ENCODE data around the gene SLC25A10. TPM values are rescaled to one million over a fixed set of nuclear protein-coding genes. Genes with fewer than 3 reads are reported as not detected.

Gene SLC25A10
- total RNA-seq, 1 experiment from 2014 or later = 45.5 TPM

DNA sequence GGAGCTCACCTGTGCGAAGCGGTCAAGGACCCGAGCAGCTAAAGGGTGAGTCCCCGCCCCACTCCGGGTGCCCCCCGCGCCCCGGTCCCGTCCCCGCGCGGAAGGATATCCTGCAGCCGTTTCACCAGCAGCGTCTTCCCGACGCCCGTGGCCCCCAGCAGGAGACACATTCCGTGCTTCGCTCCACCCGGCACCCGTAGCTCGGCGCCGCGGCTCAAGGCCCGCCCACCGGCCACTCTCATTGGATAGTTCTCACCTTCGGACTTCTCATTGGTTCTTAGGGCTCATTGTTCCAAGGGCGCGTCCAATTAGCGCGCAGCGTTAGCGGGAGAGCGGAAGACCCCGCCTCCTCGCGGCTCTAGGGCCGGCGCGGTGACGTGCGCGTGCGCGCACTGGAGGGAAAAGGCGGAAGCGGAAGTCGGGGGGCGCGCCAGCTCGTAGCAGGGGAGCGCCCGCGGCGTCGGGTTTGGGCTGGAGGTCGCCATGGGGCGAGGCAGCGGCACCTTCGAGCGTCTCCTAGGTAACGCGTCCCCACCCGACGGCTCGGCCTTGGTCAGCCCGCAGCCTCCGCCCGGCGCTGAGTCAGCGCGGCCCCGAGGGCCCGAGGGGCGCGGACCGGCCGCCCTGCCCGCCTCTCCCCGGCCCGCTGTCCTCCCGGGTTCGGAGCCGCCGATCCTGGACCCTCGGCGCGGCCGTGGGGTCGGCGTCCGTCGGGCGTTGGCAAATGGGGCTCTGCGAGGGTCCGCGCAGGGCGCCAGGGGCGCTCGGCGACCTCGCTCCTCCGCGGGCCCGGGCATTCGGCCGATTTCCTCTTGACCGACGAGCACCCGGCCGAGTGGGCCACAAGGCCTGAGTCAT, 28.3 kb upstream of the SLC25A10 start, which contains the start of the genes ARL16 and HGS:
Gene ARL16, minus strand, starts transcription at position 214 of the 858 bp plus-strand sequence. Its CDS starts 44 bp downstream, at position 170.
Gene HGS, plus strand, starts transcription at position 428 of the 858 bp plus-strand sequence. Its CDS starts 56 bp downstream, at position 484.
- in situ Hi-C loops (cut with HindIII; ENCODE audit: low pct_unique_long_range_greater_than_20kb, low sequenced_read_pairs) = no loop called here
- DNase-seq (ENCODE audit: low read depth, low spot score) = peak; percentile 100

- in situ Hi-C loops (cut with HindIII; ENCODE audit: low pct_unique_long_range_greater_than_20kb, low sequenced_read_pairs) = no loop called here
- peak; percentile 40 for DNase-seq (ENCODE audit: low read depth, low spot score)
Measured at GRCh38 chr17:81684442-81684911, 27.6 kb upstream of the SLC25A10 start.

GRCh38 chr17:81685108-81685507, 27.0 kb upstream of the SLC25A10 start:
- DNase-seq (ENCODE audit: low read depth, low spot score) = peak; percentile 53
- in situ Hi-C loops (cut with HindIII; ENCODE audit: low pct_unique_long_range_greater_than_20kb, low sequenced_read_pairs) = no loop called here

DNA sequence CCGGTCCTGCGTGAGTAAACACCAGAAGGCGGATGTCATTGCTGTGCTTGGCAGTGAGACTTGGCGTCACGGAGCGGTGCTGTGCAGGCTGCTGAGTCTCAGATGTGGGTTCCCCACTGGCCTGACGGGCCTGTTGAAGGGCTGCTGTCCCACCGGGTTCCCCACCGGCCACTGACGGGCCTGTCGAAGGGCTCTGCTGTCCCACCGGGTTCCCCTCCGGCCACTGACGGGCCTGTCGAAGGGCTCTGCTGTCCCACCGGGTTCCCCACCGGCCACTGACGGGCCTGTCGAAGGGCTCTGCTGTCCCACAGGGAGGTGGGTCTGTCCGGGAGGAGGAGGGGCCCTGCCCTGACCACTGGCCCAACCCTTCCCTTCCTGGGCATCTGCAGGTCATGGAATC, 25.5 kb upstream of the SLC25A10 start:
- in situ Hi-C loops (cut with HindIII; ENCODE audit: low pct_unique_long_range_greater_than_20kb, low sequenced_read_pairs) = no loop called here
- no peak for DNase-seq (ENCODE audit: low read depth, low spot score)

DNA sequence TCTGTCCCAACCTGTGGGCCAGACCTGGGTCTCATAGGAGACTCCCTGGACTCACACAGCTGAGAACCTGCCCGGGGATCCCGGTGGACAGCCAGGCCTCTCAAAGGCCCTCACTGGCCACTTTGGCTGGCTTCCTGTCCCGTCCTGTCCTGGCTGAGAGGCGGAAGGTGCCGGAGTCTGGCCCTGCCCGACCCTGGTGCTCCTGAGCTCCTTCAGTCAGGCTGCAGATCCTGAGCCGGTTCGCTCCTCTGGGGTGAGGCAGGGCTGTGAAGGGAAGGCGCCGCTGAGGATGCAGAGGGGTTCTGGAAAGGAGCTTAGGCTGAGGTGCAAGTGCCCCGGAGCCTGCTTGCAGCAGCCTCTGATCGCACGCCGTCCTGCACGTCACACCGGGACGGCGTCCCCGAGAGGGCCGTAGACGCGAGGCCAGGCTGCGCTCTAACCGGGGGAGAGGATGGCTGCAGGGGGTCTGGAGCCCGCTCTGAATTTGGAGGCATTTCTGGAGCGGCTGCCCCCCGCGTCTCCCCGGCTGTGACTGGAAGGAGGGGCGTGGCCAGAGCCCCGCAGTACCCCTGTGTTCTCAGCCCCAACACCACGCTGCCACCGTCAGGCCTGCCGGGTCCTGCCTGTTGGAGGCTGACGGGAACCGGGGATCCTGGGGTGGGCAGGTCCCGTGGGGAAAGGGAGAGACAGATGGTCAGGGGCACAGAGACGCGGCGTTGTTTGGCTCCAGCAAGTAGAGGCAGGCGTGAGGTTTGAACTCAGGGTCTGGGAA, 24.1 kb upstream of the SLC25A10 start:
- DNase-seq (ENCODE audit: low read depth, low spot score) = no peak
- in situ Hi-C loops (cut with HindIII; ENCODE audit: low pct_unique_long_range_greater_than_20kb, low sequenced_read_pairs) = no loop called here

- in situ Hi-C loops (cut with HindIII; ENCODE audit: low pct_unique_long_range_greater_than_20kb, low sequenced_read_pairs) = no loop called here
Measured at GRCh38 chr17:81688616-81689015, 23.5 kb upstream of the SLC25A10 start.

GRCh38 chr17:81690066-81690465, 22.0 kb upstream of the SLC25A10 start:
- in situ Hi-C loops (cut with HindIII; ENCODE audit: low pct_unique_long_range_greater_than_20kb, low sequenced_read_pairs) = no loop called here
- no peak for DNase-seq (ENCODE audit: low read depth, low spot score)

More at GRCh38 chr17:81688616-81689015, 23.5 kb upstream of the SLC25A10 start:
- DNase-seq (ENCODE audit: low read depth, low spot score) = no peak

- no peak for DNase-seq (ENCODE audit: low read depth, low spot score)
- in situ Hi-C loops (cut with HindIII; ENCODE audit: low pct_unique_long_range_greater_than_20kb, low sequenced_read_pairs) = no loop called here
Measured at GRCh38 chr17:81690549-81690948, 21.5 kb upstream of the SLC25A10 start.

DNA sequence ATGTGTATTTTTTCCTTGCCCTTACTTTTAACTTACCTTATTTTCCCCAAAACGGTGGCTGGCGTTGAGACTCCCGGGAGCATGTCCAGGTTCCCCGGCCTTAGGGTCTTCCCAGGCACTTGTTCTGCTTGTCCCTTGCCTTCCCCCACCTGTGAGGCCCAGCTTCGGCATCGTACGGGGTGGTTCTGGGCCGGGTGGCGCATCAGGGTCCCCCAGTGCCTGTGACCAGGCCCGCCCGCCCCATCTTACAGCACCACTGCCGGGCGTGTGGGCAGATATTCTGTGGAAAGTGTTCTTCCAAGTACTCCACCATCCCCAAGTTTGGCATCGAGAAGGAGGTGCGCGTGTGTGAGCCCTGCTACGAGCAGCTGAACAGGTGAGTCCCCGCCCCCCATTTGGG, 20.9 kb upstream of the SLC25A10 start:
- in situ Hi-C loops (cut with HindIII; ENCODE audit: low pct_unique_long_range_greater_than_20kb, low sequenced_read_pairs) = no loop called here
- no peak for DNase-seq (ENCODE audit: low read depth, low spot score)

GRCh38 chr17:81691608-81692007, 20.5 kb upstream of the SLC25A10 start:
- in situ Hi-C loops (cut with HindIII; ENCODE audit: low pct_unique_long_range_greater_than_20kb, low sequenced_read_pairs) = no loop called here
- no peak for DNase-seq (ENCODE audit: low read depth, low spot score)

DNA sequence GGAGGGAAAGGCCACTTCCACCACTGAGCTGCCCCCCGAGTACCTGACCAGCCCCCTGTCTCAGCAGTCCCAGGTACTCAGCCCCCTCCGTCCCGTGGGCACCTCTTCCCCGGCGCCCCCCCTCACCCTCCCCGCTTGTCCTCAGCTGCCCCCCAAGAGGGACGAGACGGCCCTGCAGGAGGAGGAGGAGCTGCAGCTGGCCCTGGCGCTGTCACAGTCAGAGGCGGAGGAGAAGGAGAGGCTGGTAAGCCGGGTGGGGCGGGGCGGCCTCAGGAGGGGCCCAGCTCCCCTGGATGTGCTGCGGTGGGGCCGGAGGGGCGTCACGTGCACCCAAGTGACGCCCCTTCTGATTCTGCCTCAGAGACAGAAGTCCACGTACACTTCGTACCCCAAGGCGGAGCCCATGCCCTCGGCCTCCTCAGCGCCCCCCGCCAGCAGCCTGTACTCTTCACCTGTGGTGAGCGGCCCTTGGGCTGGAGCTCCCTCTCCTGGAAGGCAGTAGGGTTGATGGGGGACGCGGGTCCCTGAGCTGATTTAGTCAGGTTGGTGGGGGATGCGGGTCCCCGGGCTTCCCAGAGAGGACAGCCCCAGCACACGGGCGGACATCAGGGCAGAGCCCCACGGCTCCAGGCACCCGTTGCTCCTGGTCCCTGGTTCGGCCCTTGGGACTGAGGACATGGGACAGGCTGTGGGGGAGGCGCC, 18.4 kb upstream of the SLC25A10 start:
- in situ Hi-C loops (cut with HindIII; ENCODE audit: low pct_unique_long_range_greater_than_20kb, low sequenced_read_pairs) = no loop called here

GRCh38 chr17:81694810-81695209, 17.3 kb upstream of the SLC25A10 start:
- no peak for DNase-seq (ENCODE audit: low read depth, low spot score)
- in situ Hi-C loops (cut with HindIII; ENCODE audit: low pct_unique_long_range_greater_than_20kb, low sequenced_read_pairs) = no loop called here

More for the DNA sequence above, 18.4 kb upstream of the SLC25A10 start:
- DNase-seq (ENCODE audit: low read depth, low spot score) = peak; percentile 34

- DNase-seq (ENCODE audit: low read depth, low spot score) = no peak
- in situ Hi-C loops (cut with HindIII; ENCODE audit: low pct_unique_long_range_greater_than_20kb, low sequenced_read_pairs) = no loop called here
Measured at GRCh38 chr17:81695211-81695610, 16.9 kb upstream of the SLC25A10 start.

DNA sequence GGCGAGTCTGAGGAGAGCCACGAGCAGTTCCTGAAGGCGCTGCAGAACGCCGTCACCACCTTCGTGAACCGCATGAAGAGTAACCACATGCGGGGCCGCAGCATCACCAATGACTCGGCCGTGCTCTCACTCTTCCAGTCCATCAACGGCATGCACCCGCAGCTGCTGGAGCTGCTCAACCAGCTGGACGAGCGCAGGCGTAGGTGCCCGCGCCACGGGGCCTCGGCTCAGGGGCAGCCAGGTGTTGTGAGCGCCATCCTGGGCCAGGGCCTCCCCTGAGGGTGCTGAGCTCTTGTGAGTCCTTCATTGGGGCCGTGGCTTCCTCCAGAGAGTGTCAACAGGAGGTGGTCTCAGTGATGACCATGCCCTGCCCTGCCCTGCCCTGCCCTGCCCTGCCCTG, 16.3 kb upstream of the SLC25A10 start:
- no peak for DNase-seq (ENCODE audit: low read depth, low spot score)
- in situ Hi-C loops (cut with HindIII; ENCODE audit: low pct_unique_long_range_greater_than_20kb, low sequenced_read_pairs) = no loop called here

DNA sequence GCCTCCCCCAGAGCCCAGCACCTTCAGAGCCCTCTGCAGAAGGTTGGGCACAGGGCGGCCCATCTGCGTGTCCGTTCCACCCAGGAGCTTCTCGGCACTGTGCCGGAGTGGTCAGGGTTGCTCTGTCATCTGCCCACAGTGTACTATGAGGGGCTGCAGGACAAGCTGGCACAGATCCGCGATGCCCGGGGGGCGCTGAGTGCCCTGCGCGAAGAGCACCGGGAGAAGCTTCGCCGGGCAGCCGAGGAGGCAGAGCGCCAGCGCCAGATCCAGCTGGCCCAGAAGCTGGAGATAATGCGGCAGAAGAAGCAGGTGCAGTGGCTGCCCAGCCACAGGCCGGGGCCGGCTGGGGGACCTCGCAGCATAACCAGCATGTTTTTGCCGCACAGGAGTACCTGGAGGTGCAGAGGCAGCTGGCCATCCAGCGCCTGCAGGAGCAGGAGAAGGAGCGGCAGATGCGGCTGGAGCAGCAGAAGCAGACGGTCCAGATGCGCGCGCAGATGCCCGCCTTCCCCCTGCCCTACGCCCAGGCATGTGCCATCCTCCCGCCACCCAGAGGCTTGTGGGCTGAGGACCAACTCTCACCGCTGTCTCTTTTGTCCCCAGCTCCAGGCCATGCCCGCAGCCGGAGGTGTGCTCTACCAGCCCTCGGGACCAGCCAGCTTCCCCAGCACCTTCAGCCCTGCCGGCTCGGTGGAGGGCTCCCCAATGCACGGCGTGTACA, 15.7 kb upstream of the SLC25A10 start:
- in situ Hi-C loops (cut with HindIII; ENCODE audit: low pct_unique_long_range_greater_than_20kb, low sequenced_read_pairs) = no loop called here
- DNase-seq (ENCODE audit: low read depth, low spot score) = no peak

DNA sequence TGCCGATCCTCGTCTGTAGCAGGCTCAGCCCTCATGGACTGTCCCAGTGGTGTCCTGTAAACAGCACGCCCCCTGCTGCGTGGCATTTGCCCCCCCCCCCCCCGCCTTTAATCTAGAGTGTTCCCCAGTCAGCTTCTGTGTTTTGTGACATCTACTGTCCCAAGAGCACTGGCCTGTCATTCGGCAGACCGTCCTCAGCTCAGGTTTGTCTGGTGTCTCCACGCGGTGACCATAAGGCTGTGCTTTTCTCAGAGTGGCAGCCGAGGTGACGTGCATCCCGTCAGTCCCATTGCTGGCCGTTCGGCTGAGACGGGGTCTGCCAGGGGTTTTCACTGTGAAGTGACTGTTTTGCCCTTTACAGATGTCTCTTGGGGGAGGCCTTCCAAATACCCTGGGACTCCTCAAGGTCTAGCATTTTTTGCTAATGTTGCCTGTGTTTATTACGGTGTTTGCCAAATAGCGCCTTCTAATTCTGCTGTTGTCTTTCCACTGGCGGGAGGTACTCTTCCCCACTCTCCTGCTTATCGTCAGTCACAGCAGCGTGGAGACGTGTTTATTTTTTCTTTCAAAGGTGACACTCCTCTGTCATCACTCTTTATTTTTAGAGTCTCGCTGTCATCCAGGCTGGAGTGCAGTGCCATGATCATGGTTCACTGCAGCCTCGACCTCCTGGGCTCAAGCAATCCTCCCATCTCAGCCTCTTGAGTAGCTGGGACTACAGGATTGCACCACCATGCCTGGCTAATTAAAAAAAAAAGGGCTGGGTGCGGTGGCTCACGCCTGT, 14.6 kb upstream of the SLC25A10 start:
- DNase-seq (ENCODE audit: low read depth, low spot score) = no peak
- in situ Hi-C loops (cut with HindIII; ENCODE audit: low pct_unique_long_range_greater_than_20kb, low sequenced_read_pairs) = no loop called here

All from SK-MEL-5 (cell line).